ENCODE measurements around the gene GCNT3.

The GCNT3 gene

GRCh38 chr15:59618406-59618805, 6.8 kb downstream of the GCNT3 start:
- no peaks in the 10 kb centered on the region for H3K4me1 ChIP-seq (ENCODE audit: control insufficient read depth, insufficient read depth, low read length)
- H3K36me3 ChIP-seq (ENCODE audit: control insufficient read depth in 2 of 2, insufficient read depth in 1 of 2, low read length in 2 of 2): no peaks in the 10 kb centered on the region
- ChIA-PET CTCF (no interaction called here), POLR2A (no interaction called here)
- H3K27ac ChIP-seq (ENCODE audit: extremely low read depth, low read depth, low read length): no peak overlapping the region
- no peak overlapping the region for H3K4me3 ChIP-seq (ENCODE audit: low read depth, low read length)
- TF ChIP-seq ZIC2 (tag by site-specific recombination; IDR thresholded peaks at IDR 0.05) (no peak), BCL11A (tag by site-specific recombination; IDR thresholded peaks at IDR 0.05; ENCODE audit: low read depth) (no peak), PBX3 (CRISPR knock-in tag; IDR thresholded peaks at IDR 0.05) (no peak), REST (tag by site-specific recombination; IDR thresholded peaks at IDR 0.05) (no peak), ZNF274 (IDR thresholded peaks at IDR 0.05; ENCODE audit: low read length) (no peak), ZNF274 (tag by site-specific recombination; IDR thresholded peaks at IDR 0.05; ENCODE audit: borderline replicate concordance) (no peak), ZNF214 (tag by site-specific recombination; IDR thresholded peaks at IDR 0.05; ENCODE audit: borderline replicate concordance) (no peak), ZNF24 (tag by site-specific recombination; IDR thresholded peaks at IDR 0.05) (no peak), ZFP37 (tag by site-specific recombination; IDR thresholded peaks at IDR 0.05) (no peak), ZNF114 (tag by site-specific recombination; IDR thresholded peaks at IDR 0.05) (no peak), ZNF324 (tag by site-specific recombination; IDR thresholded peaks at IDR 0.05) (no peak), OVOL3 (tag by site-specific recombination; IDR thresholded peaks at IDR 0.05) (no peak), HOXC10 (CRISPR knock-in tag; IDR thresholded peaks at IDR 0.05) (no peak), ZNF600 (tag by site-specific recombination; IDR thresholded peaks at IDR 0.05) (no peak), TRIM28 (IDR thresholded peaks at IDR 0.05; ENCODE audit: borderline replicate concordance, low read length) (no peak), PRDM1 (tag by site-specific recombination; IDR thresholded peaks at IDR 0.05) (no peak), ZNF596 (tag by site-specific recombination; IDR thresholded peaks at IDR 0.05) (no peak), ZNF544 (tag by site-specific recombination; IDR thresholded peaks at IDR 0.05) (no peak), ZNF610 (tag by site-specific recombination; IDR thresholded peaks at IDR 0.05; ENCODE audit: borderline replicate concordance) (no peak)
- H3K9me3 ChIP-seq (ENCODE audit: control insufficient read depth, insufficient read depth, low read depth, low read length): no peaks in the 10 kb centered on the region

- TF ChIP-seq KLF9 (tag by site-specific recombination; IDR thresholded peaks at IDR 0.05; ENCODE audit: low read depth): peak; percentile 37; the same call in 1 of the 2 replicates
- peak; percentile 46; the same call in 1 of the 2 replicates for TF ChIP-seq CTCF (tag by site-specific recombination; IDR thresholded peaks at IDR 0.05)
- peak; percentile 59; the same call in 1 of the 2 replicates for TF ChIP-seq PRDM10 (tag by site-specific recombination; IDR thresholded peaks at IDR 0.05)
- no peak for TF ChIP-seq YY1 (tag by site-specific recombination; IDR thresholded peaks at IDR 0.05)
- Histone ChIP-seq H3K27ac (ENCODE audit: extremely low read depth, low read depth, low read length) (no peak overlapping the region), H3K9me3 (ENCODE audit: control insufficient read depth, insufficient read depth, low read depth, low read length) (no peaks in the 10 kb centered on the region), H3K4me1 (ENCODE audit: control insufficient read depth, insufficient read depth, low read length) (no peaks in the 10 kb centered on the region), H3K4me3 (ENCODE audit: low read depth, low read length) (no peak overlapping the region), H3K36me3 (ENCODE audit: control insufficient read depth in 2 of 2, insufficient read depth in 1 of 2, low read length in 2 of 2) (no peaks in the 10 kb centered on the region)
- ChIA-PET CTCF (interaction anchor here (0.5 to 1.7 kb wide), 5 partner anchors 12 to 112 kb away, joined by 3 to 4 read pairs (median 3); no protein-coding TSS in a partner anchor), POLR2A (no interaction called here)
Observed at GRCh38 chr15:59622289-59622688, 10.7 kb downstream of the GCNT3 start.

Data from HEK293 (cell line).